NB4 (cell line): ENCODE measurements around the gene CLEC3B.

Source experiments
- MYC ChIP-seq: IDR thresholded peaks from 2 replicates; pipeline ENCODE4 v1.6.1; 2011; ENCODE audit warnings: low read depth, low read length
- POLR2A ChIP-seq: IDR thresholded peaks from 2 replicates; pipeline ENCODE4 v1.6.1; 2011; ENCODE audit warnings: mild to moderate bottlenecking; ENCODE audit not compliant: insufficient read length; ENCODE audit errors: extremely low read depth
- TF ChIP-seq, protein P1 (sequence below): IDR thresholded peaks from one replicate; pipeline ENCODE4 v1.5.1; 2012; ENCODE audit warnings: low read depth, low read length
- TF ChIP-seq, protein P2 (sequence below): IDR thresholded peaks from 2 replicates; pipeline ENCODE4 v1.6.1; 2011; ENCODE audit warnings: low read depth, low read length

- TF ChIP-seq, protein P1, sequence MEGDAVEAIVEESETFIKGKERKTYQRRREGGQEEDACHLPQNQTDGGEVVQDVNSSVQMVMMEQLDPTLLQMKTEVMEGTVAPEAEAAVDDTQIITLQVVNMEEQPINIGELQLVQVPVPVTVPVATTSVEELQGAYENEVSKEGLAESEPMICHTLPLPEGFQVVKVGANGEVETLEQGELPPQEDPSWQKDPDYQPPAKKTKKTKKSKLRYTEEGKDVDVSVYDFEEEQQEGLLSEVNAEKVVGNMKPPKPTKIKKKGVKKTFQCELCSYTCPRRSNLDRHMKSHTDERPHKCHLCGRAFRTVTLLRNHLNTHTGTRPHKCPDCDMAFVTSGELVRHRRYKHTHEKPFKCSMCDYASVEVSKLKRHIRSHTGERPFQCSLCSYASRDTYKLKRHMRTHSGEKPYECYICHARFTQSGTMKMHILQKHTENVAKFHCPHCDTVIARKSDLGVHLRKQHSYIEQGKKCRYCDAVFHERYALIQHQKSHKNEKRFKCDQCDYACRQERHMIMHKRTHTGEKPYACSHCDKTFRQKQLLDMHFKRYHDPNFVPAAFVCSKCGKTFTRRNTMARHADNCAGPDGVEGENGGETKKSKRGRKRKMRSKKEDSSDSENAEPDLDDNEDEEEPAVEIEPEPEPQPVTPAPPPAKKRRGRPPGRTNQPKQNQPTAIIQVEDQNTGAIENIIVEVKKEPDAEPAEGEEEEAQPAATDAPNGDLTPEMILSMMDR, result no peak
- TF ChIP-seq MYC (no peak), POLR2A (no peak)
- TF ChIP-seq, protein P2, sequence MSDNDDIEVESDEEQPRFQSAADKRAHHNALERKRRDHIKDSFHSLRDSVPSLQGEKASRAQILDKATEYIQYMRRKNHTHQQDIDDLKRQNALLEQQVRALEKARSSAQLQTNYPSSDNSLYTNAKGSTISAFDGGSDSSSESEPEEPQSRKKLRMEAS, result no peak
Measured at GRCh38 chr3:45027441-45027840, 1.3 kb downstream of the CLEC3B start.
